ENCODE measurements around the gene CNN2. TPM values are rescaled to one million over a fixed set of nuclear protein-coding genes. Genes with fewer than 3 reads are reported as not detected.

CNN2 gene
- total RNA-seq, 1 experiment from 2014 or later = 97.9 TPM

DNA sequence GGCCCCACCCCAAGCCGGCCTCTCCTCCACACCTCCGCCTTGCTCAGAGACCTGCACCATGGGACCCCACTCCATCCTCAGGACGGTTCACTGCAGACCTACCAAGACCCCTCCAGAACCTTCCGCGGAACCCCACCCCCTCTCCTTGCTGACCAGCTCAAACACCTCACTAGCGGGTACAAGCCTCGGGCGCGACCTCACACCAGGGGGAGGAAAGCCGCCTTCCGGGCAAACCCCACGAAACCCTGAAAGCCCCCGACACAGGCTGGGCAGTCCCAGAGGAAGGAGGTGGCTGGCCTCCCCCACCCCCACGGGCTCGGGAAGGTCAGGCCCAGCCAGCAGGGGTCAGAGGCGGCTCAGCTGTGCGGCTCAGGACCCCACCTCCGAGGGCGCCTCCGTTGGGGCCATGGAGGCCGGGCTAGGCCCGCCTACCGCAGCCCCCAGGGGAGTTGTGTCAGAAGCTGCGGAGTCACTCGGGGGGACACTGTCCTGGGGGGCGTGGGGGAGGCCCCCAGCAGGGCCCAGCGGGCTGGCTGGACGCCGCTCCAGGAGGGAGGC, 16.3 kb upstream of the CNN2 start:
- CTCF ChIA-PET = no interaction called here
- Histone ChIP-seq H3K9ac (ENCODE audit: low read length) (no peak overlapping the region), H3K9me2 (replicated peaks; ENCODE audit: low read length) (no peaks in the 10 kb centered on the region), H3F3A (ENCODE audit: low read length, unreplicated experiment) (no peaks in the 10 kb centered on the region), H3K27me3 (ENCODE audit: low read length) (no peaks in the 10 kb centered on the region), H3K36me3 (ENCODE audit: low read depth, low read length) (no peaks in the 10 kb centered on the region), H3K4me3 (ENCODE audit: low read length) (no peak overlapping the region), H3K4me1 (ENCODE audit: insufficient read depth, low read length) (no peaks in the 10 kb centered on the region), H3K4me2 (ENCODE audit: low read length) (no peak overlapping the region), H3K79me2 (ENCODE audit: low read length) (peaks cover 10% of the 10 kb centered on the region), H4K20me1 (ENCODE audit: low read length) (peaks cover under 1% of the 10 kb centered on the region; the same call in 1 of the 2 replicates), H3K27ac (ENCODE audit: low read length) (no peak overlapping the region), H3K9me3 (ENCODE audit: low read length) (no peaks in the 10 kb centered on the region), H2AFZ (ENCODE audit: low read length) (no peak overlapping the region)
- BruUV-seq (replicated peaks) = no TSS peak
- POLR2A ChIA-PET (ENCODE audit: unreplicated experiment) = no interaction called here
- DNase-seq (no peak), ATAC-seq (no peak)
- intact Hi-C loops (cut with micrococcal nuclease) = no loop called here
- TF ChIP-seq, protein P1, sequence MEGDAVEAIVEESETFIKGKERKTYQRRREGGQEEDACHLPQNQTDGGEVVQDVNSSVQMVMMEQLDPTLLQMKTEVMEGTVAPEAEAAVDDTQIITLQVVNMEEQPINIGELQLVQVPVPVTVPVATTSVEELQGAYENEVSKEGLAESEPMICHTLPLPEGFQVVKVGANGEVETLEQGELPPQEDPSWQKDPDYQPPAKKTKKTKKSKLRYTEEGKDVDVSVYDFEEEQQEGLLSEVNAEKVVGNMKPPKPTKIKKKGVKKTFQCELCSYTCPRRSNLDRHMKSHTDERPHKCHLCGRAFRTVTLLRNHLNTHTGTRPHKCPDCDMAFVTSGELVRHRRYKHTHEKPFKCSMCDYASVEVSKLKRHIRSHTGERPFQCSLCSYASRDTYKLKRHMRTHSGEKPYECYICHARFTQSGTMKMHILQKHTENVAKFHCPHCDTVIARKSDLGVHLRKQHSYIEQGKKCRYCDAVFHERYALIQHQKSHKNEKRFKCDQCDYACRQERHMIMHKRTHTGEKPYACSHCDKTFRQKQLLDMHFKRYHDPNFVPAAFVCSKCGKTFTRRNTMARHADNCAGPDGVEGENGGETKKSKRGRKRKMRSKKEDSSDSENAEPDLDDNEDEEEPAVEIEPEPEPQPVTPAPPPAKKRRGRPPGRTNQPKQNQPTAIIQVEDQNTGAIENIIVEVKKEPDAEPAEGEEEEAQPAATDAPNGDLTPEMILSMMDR (conservative IDR thresholded peaks at IDR 0.05; ENCODE audit: low read depth, low read length) = no peak
- TF ChIP-seq EZH2 (IDR thresholded peaks at IDR 0.05; ENCODE audit: low read length, unreplicated experiment) = no peak
- TF ChIP-seq EZH2phosphoT487 (IDR thresholded peaks at IDR 0.05; ENCODE audit: borderline replicate concordance, low read length) = no peak

DNA sequence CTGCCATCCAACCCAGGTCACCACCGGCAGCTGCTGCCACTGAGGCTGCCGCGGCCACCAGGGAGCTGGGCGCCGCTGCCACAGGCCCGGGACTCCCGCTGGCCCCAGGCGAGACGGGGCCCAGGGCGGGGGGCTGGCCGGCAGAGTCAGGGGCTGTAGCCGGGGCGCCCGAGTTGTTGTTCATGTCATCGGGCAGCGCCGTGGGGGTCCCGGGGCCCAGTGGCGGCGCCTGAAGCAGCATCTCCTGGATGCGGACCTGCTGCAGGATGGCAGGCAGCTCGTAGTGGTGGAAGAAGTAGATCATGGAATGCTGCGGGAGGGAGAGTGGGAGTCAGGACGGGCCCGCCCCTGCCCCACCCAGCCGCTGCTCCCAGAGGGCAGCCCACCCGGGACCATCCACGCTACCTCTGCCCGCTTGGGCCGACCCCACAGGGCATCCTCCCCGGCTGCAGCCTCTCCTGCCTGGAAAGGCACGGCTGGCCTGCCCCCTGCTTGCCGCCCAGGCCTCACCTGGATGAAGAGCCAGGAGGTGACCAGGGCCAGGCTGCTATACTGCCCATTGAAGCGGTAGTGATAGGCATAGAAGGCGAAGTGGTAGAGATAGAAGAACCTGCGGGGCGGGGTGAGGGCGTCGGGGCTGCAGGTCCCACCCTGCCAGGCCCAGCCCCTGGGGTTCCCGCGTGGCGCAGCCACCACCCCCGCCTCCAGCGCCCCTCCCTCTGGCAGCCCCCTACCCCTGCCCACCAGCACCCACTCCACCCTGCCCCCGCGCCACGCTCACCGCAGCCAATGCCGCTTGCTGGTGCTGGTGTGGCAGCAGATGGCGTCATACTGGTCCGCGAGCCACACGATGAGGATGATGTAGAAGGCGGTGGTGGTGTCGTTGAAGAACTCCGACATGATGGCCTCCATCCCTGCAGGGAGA, 15.6 kb upstream of the CNN2 start:
- Histone ChIP-seq H3K79me2 (ENCODE audit: low read length) (peaks cover 18% of the 10 kb centered on the region), H3K27me3 (ENCODE audit: low read length) (no peaks in the 10 kb centered on the region), H3K36me3 (ENCODE audit: low read depth, low read length) (no peaks in the 10 kb centered on the region), H3K9me2 (replicated peaks; ENCODE audit: low read length) (no peaks in the 10 kb centered on the region), H3K27ac (ENCODE audit: low read length) (no peak overlapping the region), H2AFZ (ENCODE audit: low read length) (no peak overlapping the region), H3K4me2 (ENCODE audit: low read length) (no peak overlapping the region), H4K20me1 (ENCODE audit: low read length) (peaks cover 9% of the 10 kb centered on the region), H3K9ac (ENCODE audit: low read length) (no peak overlapping the region), H3K9me3 (ENCODE audit: low read length) (no peaks in the 10 kb centered on the region), H3K4me3 (ENCODE audit: low read length) (no peak overlapping the region), H3K4me1 (ENCODE audit: insufficient read depth, low read length) (no peaks in the 10 kb centered on the region), H3F3A (ENCODE audit: low read length, unreplicated experiment) (no peaks in the 10 kb centered on the region)
- no peak for DNase-seq
- intact Hi-C loops (cut with micrococcal nuclease) = no loop called here
- ChIA-PET CTCF (no interaction called here), POLR2A (ENCODE audit: unreplicated experiment) (no interaction called here)
- no peak for ATAC-seq
- TF ChIP-seq, protein P1 (conservative IDR thresholded peaks at IDR 0.05; ENCODE audit: low read depth, low read length) = no peak
- TF ChIP-seq EZH2phosphoT487 (IDR thresholded peaks at IDR 0.05; ENCODE audit: borderline replicate concordance, low read length) (no peak), EZH2 (IDR thresholded peaks at IDR 0.05; ENCODE audit: low read length, unreplicated experiment) (no peak)
- BruUV-seq (replicated peaks) = no TSS peak

DNA sequence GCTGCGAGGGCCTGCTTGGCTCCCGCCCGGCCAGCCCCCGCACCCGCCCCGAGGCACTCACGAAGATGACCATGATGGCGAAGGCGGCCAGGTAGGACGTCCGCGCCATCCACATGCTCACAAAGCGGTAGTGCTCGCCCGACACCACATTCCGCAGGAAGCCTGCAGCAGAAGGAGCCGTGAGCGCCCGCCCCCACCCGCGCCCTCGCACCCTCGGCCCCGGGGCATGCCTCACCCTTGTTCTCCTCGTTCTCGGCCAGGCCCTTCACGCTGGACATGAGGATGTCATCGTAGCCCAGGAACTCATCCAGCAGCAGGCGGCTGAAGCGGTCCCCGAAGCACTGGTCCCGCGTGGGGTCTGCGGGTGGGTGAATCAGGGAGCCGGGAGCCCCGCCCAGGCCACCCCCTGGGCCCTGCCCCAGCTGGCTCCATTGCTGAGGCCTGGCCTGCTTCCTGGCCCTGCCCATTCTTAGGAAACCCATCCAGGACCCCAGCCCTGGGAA, 14.5 kb upstream of the CNN2 start:
- intact Hi-C loops (cut with micrococcal nuclease) = no loop called here
- H3K9ac ChIP-seq (ENCODE audit: low read length) = no peak overlapping the region
- H3K27me3 ChIP-seq (ENCODE audit: low read length) = no peaks in the 10 kb centered on the region
- no peak overlapping the region for H3K4me3 ChIP-seq (ENCODE audit: low read length)
- H3K79me2 ChIP-seq (ENCODE audit: low read length) = peaks cover 28% of the 10 kb centered on the region
- no peaks in the 10 kb centered on the region for H3K36me3 ChIP-seq (ENCODE audit: low read depth, low read length)
- H2AFZ ChIP-seq (ENCODE audit: low read length) = no peak overlapping the region
- no peaks in the 10 kb centered on the region for H3F3A ChIP-seq (ENCODE audit: low read length, unreplicated experiment)
- H3K9me2 ChIP-seq (replicated peaks; ENCODE audit: low read length) = no peaks in the 10 kb centered on the region
- H3K4me2 ChIP-seq (ENCODE audit: low read length) = no peak overlapping the region
- ATAC-seq (no peak), DNase-seq (no peak)
- H3K27ac ChIP-seq (ENCODE audit: low read length) = no peak overlapping the region
- H4K20me1 ChIP-seq (ENCODE audit: low read length) = peaks cover 18% of the 10 kb centered on the region
- H3K9me3 ChIP-seq (ENCODE audit: low read length) = no peaks in the 10 kb centered on the region
- CTCF ChIA-PET = no interaction called here
- TF ChIP-seq EZH2phosphoT487 (IDR thresholded peaks at IDR 0.05; ENCODE audit: borderline replicate concordance, low read length) (no peak), EZH2 (IDR thresholded peaks at IDR 0.05; ENCODE audit: low read length, unreplicated experiment) (no peak)
- TF ChIP-seq, protein P1 (conservative IDR thresholded peaks at IDR 0.05; ENCODE audit: low read depth, low read length) = no peak
- no TSS peak for BruUV-seq (replicated peaks)
- POLR2A ChIA-PET (ENCODE audit: unreplicated experiment) = no interaction called here
- H3K4me1 ChIP-seq (ENCODE audit: insufficient read depth, low read length) = peaks cover 5% of the 10 kb centered on the region
